GM11168 (cell line): Measurements from ENCODE around the gene CEP170B.
"Not testable (repeated sequence)": the region's sequence is repeated elsewhere in the genome, so short reads cannot be mapped to it uniquely, and the experiment has no call there.

Source experiments
- in situ Hi-C: fragments of 300-500 bp; cut with MboI; formaldehyde crosslinking; loops from one replicate; pipeline ENCODE4 v1.12.0; 2022; ENCODE audit warnings: low sequenced_read_pairs; ENCODE audit not compliant: unreplicated experiment

CEP170B gene

DNA sequence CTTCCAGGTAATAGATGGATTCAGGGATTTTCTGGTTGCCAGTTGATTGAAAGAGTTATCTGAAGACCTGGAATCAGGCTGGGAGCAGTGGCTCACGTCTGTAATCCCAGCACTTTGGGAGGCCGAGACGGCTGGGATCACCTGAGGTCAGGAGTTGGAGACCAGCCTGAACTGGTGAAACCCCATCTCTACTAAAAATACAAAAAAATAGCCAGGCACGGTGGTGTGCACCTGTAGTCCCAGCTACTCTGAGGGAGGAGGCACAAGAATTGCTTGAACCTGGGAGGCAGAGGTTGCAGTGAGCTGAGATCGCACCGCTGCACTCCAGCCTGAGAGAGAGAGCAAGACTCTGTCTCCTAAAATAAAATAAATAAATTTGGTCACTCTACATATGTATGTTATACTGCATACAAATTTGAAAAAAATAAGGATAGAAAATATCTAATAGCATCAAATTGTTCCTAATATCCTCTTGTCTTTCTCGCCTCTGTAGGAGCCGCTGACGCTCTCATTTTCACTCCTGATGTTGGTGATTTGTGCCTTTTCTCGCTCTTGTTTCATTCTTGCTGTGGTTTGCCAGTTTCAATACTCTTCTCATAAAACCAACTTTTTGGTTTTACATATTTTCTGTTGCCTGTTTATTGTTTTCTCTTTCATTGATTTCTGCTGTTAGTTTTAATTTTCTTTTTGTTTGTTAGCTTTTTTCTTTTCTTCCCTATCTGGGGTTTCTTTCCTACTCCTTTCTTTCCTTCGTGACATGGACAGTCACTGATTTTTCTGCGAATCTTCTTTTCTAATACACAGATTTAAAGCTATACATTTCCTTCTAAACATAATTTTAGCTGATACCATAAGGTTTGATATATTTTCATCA is 35.8 kb downstream of the CEP170B start:
- in situ Hi-C loops: no loop called here

DNA sequence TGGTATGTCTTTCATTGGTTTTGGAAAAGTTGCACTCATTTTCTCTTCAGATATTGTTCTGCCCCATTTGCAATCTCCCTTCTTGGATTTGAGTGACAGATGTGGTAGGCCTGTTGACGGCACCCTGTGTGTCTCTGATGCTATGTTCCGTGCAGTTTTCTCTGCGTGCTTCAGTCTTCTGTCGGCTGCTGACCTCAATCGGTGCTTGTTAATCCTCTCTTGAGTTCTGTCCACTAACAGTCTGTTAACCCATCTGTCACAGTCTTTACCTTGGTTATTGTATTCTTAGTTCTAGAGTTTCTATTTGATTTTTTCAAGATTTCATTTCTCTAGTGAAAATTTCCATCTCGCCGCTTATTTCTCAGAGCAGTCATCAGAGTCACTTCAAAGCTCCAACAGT is 38.9 kb downstream of the CEP170B start:
- in situ Hi-C loops: no loop called here

GRCh38 chr14:104904650-104905578 is 39.8 kb downstream of the CEP170B start:
- in situ Hi-C loops: not testable (repeated sequence)

- in situ Hi-C loops: not testable (repeated sequence)
These were observed 40.5 kb downstream of the CEP170B start for GRCh38 chr14:104905579-104905933.

DNA sequence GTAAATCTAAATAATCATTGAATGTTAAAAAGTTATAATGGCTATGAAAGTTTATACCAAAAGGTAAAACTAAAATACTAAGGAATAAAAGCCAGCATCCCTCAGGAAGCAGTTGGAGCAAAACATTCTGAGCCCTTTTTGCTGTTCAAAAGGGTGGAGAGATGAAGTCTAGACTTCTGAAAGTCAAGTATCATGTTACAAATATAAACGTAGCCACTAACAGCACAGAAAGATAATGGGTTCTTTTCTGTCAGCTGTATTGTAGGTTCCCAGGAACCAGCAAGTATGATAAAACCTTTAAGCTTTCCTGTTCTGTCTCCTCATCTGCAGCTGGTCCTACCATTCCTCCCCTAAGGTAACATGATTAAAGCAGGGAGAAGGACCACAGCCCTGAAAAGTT is 43.2 kb downstream of the CEP170B start:
- in situ Hi-C loops: no loop called here

GRCh38 chr14:104912053-104912452 is 47.0 kb downstream of the CEP170B start:
- in situ Hi-C loops: no loop called here

DNA sequence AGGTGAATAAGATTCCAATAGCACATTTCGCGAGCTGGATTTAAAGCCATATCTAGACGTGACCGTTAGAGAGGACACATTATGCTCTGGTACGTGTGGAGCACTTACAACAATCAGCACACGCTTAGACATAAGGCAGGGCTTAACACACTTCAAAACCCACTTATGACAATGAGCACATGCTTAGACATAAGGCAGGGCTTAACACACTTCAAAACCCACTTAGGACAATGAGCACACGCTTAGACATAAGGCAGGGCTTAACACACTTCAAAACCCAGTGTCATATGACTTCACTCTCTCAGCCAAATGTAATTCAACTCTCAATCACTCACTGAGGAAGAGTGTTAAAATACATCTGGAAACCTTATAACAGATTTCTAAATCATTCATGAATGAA is 48.4 kb downstream of the CEP170B start:
- in situ Hi-C loops: no loop called here

DNA sequence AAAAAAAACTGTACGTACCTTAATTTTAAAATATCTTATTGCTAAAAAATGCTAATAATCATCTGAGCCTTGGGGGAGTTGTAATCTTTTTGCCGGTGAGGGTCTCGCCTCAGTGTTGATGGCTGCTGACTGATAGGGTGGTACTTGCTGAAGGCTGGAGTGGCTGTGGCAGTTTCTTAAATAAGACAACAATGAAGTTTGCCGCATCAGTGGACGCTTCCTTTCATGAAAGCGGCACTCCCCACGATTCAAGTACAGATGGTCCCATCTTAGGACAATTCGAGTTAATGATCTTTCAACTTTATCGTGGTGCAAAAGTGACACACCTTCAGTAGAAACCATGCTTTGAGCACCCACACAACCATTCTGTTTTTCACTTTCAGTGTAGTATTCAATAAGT is 52.0 kb downstream of the CEP170B start:
- in situ Hi-C loops: no loop called here

- in situ Hi-C loops: no loop called here
These were observed 52.9 kb downstream of the CEP170B start for GRCh38 chr14:104917993-104918392.

GRCh38 chr14:104919152-104919992 is 54.3 kb downstream of the CEP170B start:
- in situ Hi-C loops: not testable (repeated sequence)

DNA sequence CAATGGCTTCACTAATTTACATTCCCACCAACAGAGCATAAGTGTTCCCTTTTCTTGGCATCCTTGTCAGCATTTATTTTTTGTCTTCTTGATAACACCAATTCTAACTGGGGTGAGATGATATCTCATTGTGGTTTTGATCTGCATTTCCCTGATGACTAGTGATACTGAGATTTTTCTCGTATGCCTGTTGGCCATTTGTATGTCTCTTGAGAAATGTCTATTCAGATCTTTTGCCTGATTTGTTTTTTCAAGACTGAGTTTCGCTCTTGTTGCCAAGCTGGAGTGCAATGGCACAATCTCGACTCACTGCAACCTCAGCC is 54.9 kb downstream of the CEP170B start:
- in situ Hi-C loops: no loop called here

DNA sequence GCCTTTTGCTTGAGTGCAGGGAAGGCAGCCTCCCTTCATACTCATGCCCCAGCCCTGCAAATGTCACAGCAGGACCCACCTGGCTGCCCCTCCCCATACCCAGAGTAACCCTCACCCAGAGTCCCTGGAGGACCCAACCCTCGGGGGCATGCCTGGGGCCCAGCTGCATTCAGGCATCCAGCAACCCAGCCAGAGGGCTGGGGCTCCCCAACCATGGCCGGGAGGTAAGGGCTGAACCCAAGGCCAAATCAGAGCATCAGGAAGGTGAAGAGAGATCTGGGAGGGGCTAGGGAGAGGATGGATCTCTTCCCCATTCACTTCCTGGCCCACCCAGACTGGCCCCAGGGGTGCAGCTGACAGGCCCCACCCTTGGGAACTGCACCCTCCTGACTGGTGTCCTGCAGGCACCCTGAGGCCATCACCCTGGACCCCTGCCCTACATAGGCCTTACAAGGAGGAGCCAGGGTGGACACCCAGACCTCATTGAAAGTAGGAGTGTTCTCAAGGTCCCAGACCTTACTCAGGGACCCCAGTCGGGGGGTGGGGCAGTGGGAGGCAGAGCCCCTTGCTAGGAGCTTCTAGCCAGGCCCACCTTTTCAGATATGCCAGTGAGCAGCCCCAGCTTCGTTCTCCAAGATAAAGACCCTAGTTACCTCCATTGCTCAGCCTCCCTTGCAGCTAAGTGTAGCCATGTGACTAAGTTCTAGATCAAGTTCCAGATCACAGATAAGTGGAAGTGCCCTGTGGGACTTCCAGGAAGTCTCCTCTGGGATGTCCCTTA is 58.8 kb downstream of the CEP170B start:
- in situ Hi-C loops: no loop called here

GRCh38 chr14:104924421-104925213 is 59.5 kb downstream of the CEP170B start, which contains the start of gene PLD4:
TSS of gene PLD4 (plus strand) at chr14:104924879. CDS start at chr14:104927141, 2,262 bp downstream.
- in situ Hi-C loops: no loop called here

GRCh38 chr14:104925214-104925854 is 60.3 kb downstream of the CEP170B start:
- in situ Hi-C loops: no loop called here

GRCh38 chr14:104925855-104926609 is 61.0 kb downstream of the CEP170B start:
- in situ Hi-C loops: no loop called here

- in situ Hi-C loops: no loop called here
These were observed 61.8 kb downstream of the CEP170B start for GRCh38 chr14:104926619-104927431.

DNA sequence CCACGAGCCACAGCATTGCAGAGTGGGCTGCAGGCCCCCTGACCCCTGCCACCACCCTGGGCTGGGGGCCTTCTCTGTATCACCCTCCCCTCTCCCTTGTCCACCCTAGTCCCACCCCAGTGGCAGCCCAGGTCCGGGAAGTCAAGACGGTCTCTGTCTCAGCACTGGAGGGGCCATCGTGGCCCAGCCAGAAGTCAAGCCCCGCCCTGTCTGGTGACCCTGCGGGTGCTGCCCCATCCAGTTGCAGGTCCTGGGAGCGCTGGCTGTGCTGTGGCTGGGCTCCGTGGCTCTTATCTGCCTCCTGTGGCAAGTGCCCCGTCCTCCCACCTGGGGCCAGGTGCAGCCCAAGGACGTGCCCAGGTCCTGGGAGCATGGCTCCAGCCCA is 62.4 kb downstream of the CEP170B start:
- in situ Hi-C loops: no loop called here
